H1 (cell line): ENCODE measurements around the gene TMEM229B. TPM values are rescaled to one million over a fixed set of nuclear protein-coding genes. Genes with fewer than 3 reads are reported as not detected.

ENCODE experiments used
- CTCF ChIA-PET: fragments of 300-600 bp; sonication (Branson Sonifier 250); formaldehyde crosslinking; loops from one replicate; lab custom pipeline; 2021; ENCODE audit not compliant: partially characterized antibody; lab: Charles Lee
- POLR2A ChIA-PET: fragments of 300-600 bp; sonication (Branson Sonifier 250); formaldehyde crosslinking; loops from one replicate; lab custom pipeline; 2021; ENCODE audit warnings: inconsistent platforms; ENCODE audit not compliant: partially characterized antibody; lab: Charles Lee
- DNase-seq, 2 experiments: peaks; one replicate each; pipeline versions ENCODE4 v3.0.0 to v3.0.0-alpha.2; 2010 to 2022; ENCODE audit warnings: low spot score in 2 of 2, low read depth in 1 of 2, mixed read lengths in 1 of 2
- FAIRE-seq: peaks from 2 replicates; lab custom pipeline; 2011; peaks lifted over from hg19 to GRCh38; lab: Jason Lieb, UNC
- H2AFZ ChIP-seq: 2 replicates; pipeline ENCODE4 v1.8.1; 2012; ENCODE audit warnings: low read length, inconsistent platforms
- H2AK5ac ChIP-seq: 2 replicates; pipeline ENCODE4 v1.6.1; 2013; ENCODE audit warnings: low read depth, low read length
- H2BK120ac ChIP-seq: replicated peaks from 2 replicates; pipeline ENCODE3; 2013; ENCODE audit warnings: low read depth, low read length, inconsistent platforms
- H2BK12ac ChIP-seq: 2 replicates; pipeline ENCODE4 v1.6.1; 2013; ENCODE audit warnings: low read depth, low read length
- H2BK15ac ChIP-seq: 2 replicates; pipeline ENCODE4 v1.6.1; 2013; ENCODE audit warnings: low read length
- H2BK20ac ChIP-seq: 2 replicates; pipeline ENCODE4 v1.6.1; 2013; ENCODE audit warnings: low read length
- H2BK5ac ChIP-seq: 2 replicates; pipeline ENCODE4 v1.6.1; 2013; ENCODE audit warnings: low read depth, low read length
- H3K14ac ChIP-seq: 2 replicates; pipeline ENCODE4 v1.6.1; 2013; ENCODE audit warnings: inconsistent platforms; ENCODE audit not compliant: insufficient read length
- H3K18ac ChIP-seq: 2 replicates; pipeline ENCODE4 v1.6.1; 2013; ENCODE audit warnings: low read length; ENCODE audit errors: extremely low read depth
- H3K23ac ChIP-seq: 2 replicates; pipeline ENCODE4 v1.6.1; 2013; ENCODE audit warnings: inconsistent platforms; ENCODE audit not compliant: insufficient read length
- H3K23me2 ChIP-seq: 2 replicates; pipeline ENCODE4 v1.6.1; 2013; ENCODE audit warnings: low read depth, low read length
- H3K27ac ChIP-seq: 2 replicates; pipeline ENCODE4 v1.6.1; 2011; ENCODE audit warnings: low read depth, low read length, inconsistent platforms
- H3K27me3 ChIP-seq, 4 experiments: replicated peaks in 1 of 4; 1 replicate in 1 of 4; 2 replicates in 3 of 4; pipeline versions ENCODE4 v1.6.1 to v1.8.1; 2011 to 2013; ENCODE audit warnings: low read length in 3 of 4, mild to moderate bottlenecking in 3 of 4, inconsistent platforms in 2 of 4, mixed read lengths in 2 of 4, moderate library complexity in 1 of 4; ENCODE audit not compliant: control insufficient read depth in 3 of 4, insufficient read depth in 3 of 4; ENCODE audit errors: extremely low read depth in 1 of 4
- H3K36me3 ChIP-seq, 4 experiments: 2 replicates each; pipeline versions ENCODE4 v1.6.1 to v1.8.1; 2011 to 2013; ENCODE audit warnings: mild to moderate bottlenecking in 4 of 4, low read length in 3 of 4, moderate library complexity in 2 of 4, control low read depth in 1 of 4, inconsistent platforms in 1 of 4; ENCODE audit not compliant: insufficient read depth in 4 of 4, control insufficient read depth in 2 of 4
- H3K4ac ChIP-seq: replicated peaks from 2 replicates; pipeline ENCODE3; 2013; ENCODE audit warnings: low read length, low read depth, mixed read lengths, inconsistent platforms; ENCODE audit not compliant: insufficient read length
- H3K4me1 ChIP-seq, 4 experiments: replicated peaks in 1 of 4; 1 replicate in 1 of 4; 2 replicates in 3 of 4; pipeline versions ENCODE4 v1.6.1 to v1.8.1; 2011 to 2013; ENCODE audit warnings: low read length in 3 of 4, inconsistent platforms in 2 of 4, mixed read lengths in 1 of 4; ENCODE audit not compliant: insufficient read depth in 4 of 4, control insufficient read depth in 3 of 4
- H3K4me2 ChIP-seq, 2 experiments: 2 replicates each; pipeline versions ENCODE4 v1.6.1 to v1.8.1; 2011 to 2013; ENCODE audit warnings: low read depth in 2 of 2, low read length in 2 of 2, control low read depth in 1 of 2, inconsistent platforms in 1 of 2, mild to moderate bottlenecking in 1 of 2; ENCODE audit not compliant: insufficient read depth in 1 of 2
- H3K4me3 ChIP-seq, 4 experiments: fragments of 200-600, 300-600 bp in 1 of 4; sonication (generic), shearing (Covaris generic), sonication (Bioruptor Twin) in 1 of 4; 2 replicates each; pipeline versions ENCODE4 v1.5.1 to v1.8.1; 2011 to 2016; ENCODE audit warnings: low read length in 4 of 4, low read depth in 3 of 4, control low read depth in 2 of 4, inconsistent platforms in 2 of 4, mild to moderate bottlenecking in 2 of 4, mixed read lengths in 1 of 4, moderate library complexity in 1 of 4; ENCODE audit not compliant: insufficient read depth in 2 of 4; ENCODE audit errors: extremely low read depth in 1 of 4
- H3K56ac ChIP-seq: replicated peaks from 2 replicates; pipeline ENCODE3; 2013; ENCODE audit warnings: low read depth, mild to moderate bottlenecking, mixed read lengths, low read length, inconsistent platforms; ENCODE audit not compliant: insufficient read length
- H3K79me1 ChIP-seq: 2 replicates; pipeline ENCODE4 v1.6.1; 2013; ENCODE audit warnings: low read depth, low read length, control low read depth
- H3K79me2 ChIP-seq, 2 experiments: 2 replicates each; pipeline versions ENCODE4 v1.6.1 to v1.8.1; 2012 to 2013; ENCODE audit warnings: low read length in 2 of 2, mild to moderate bottlenecking in 2 of 2, inconsistent platforms in 1 of 2; ENCODE audit not compliant: insufficient read depth in 2 of 2, control insufficient read depth in 1 of 2
- H3K9ac ChIP-seq, 4 experiments: replicated peaks in 1 of 4; 1 replicate in 1 of 4; 2 replicates in 3 of 4; pipeline versions ENCODE4 v1.6.1 to v1.8.1; 2011 to 2013; ENCODE audit warnings: low read depth in 3 of 4, low read length in 3 of 4, control low read depth in 2 of 4, mild to moderate bottlenecking in 2 of 4, moderate library complexity in 2 of 4, inconsistent platforms in 1 of 4; ENCODE audit errors: extremely low read depth in 1 of 4
- H3K9me3 ChIP-seq, 2 experiments: 2 replicates each; pipeline versions ENCODE4 v1.6.1 to v1.8.1; 2012 to 2013; ENCODE audit warnings: mild to moderate bottlenecking in 2 of 2, moderate library complexity in 2 of 2, control low read depth in 1 of 2, inconsistent platforms in 1 of 2, low read depth in 1 of 2, low read length in 1 of 2, mixed read lengths in 1 of 2; ENCODE audit not compliant: insufficient read depth in 2 of 2
- H4K20me1 ChIP-seq, 2 experiments: replicated peaks in 1 of 2; 2 replicates each; pipeline versions ENCODE3 to v1.8.1; 2011 to 2013; ENCODE audit warnings: inconsistent platforms in 2 of 2, low read length in 2 of 2, mild to moderate bottlenecking in 1 of 2; ENCODE audit not compliant: insufficient read depth in 2 of 2, control insufficient read depth in 1 of 2
- H4K5ac ChIP-seq: 2 replicates; pipeline ENCODE4 v1.6.1; 2013; ENCODE audit warnings: low read length, low read depth, mixed read lengths, inconsistent platforms; ENCODE audit not compliant: insufficient read length
- H4K8ac ChIP-seq: 2 replicates; pipeline ENCODE4 v1.8.0; 2013; ENCODE audit warnings: mild to moderate bottlenecking, moderate library complexity, low read length, inconsistent platforms; ENCODE audit not compliant: insufficient read depth; ENCODE audit errors: extremely low read depth
- H4K91ac ChIP-seq: replicated peaks from 2 replicates; pipeline ENCODE3; 2013; ENCODE audit warnings: low read length, mixed read lengths, inconsistent platforms; ENCODE audit not compliant: insufficient read length
- ASH2L ChIP-seq: fragments of 200-600, 300-600 bp; sonication (generic); IDR thresholded peaks from one replicate; pipeline ENCODE4 v1.7.1; 2017; ENCODE audit warnings: low read length
- BACH1 ChIP-seq: IDR thresholded peaks from 2 replicates; pipeline ENCODE4 v1.6.1; 2012; ENCODE audit warnings: low read length, improper control_type of control experiment
- EGR1 ChIP-seq: IDR thresholded peaks from 2 replicates; pipeline ENCODE4 v1.6.1; 2011; ENCODE audit warnings: low read depth, low read length, borderline replicate concordance
- JUN ChIP-seq: IDR thresholded peaks from 2 replicates; pipeline ENCODE4 v1.6.1; 2011; ENCODE audit warnings: low read depth, mild to moderate bottlenecking, improper control_type of control experiment, low read length
- KDM4A ChIP-seq: IDR thresholded peaks from one replicate; pipeline ENCODE4 v1.7.1; 2012; ENCODE audit warnings: low read depth, mild to moderate bottlenecking, moderate library complexity, low read length, inconsistent platforms; ENCODE audit not compliant: severe bottlenecking
- POLR2A ChIP-seq, 2 experiments: IDR thresholded peaks; 1 replicate in 1 of 2; 2 replicates in 1 of 2; pipeline ENCODE4 v1.6.1; 2011; ENCODE audit warnings: low read depth in 2 of 2, low read length in 2 of 2, mild to moderate bottlenecking in 2 of 2; ENCODE audit errors: control extremely low read depth in 1 of 2
- RXRA ChIP-seq: IDR thresholded peaks from 2 replicates; pipeline ENCODE4 v1.6.1; 2011; ENCODE audit warnings: low read depth, mild to moderate bottlenecking, low read length, moderate library complexity; ENCODE audit not compliant: insufficient read depth
- SIX5 ChIP-seq: IDR thresholded peaks from 2 replicates; pipeline ENCODE4 v1.6.1; 2011; ENCODE audit warnings: mild to moderate bottlenecking, low read depth, low read length
- SP1 ChIP-seq: IDR thresholded peaks from 2 replicates; pipeline ENCODE4 v1.6.1; 2011; ENCODE audit warnings: low read depth, low read length
- SUZ12 ChIP-seq: fragments of 200-600 bp; sonication (generic); IDR thresholded peaks from 2 replicates; pipeline ENCODE4 v1.6.1; 2012; ENCODE audit warnings: mild to moderate bottlenecking, inconsistent platforms, low read length, moderate library complexity, mixed read lengths
- WGBS, 2 experiments: shearing (Covaris generic) in 1 of 2; methylation state at CpG; one replicate each; pipeline versions ENCODE4 v1.1.6 to v1.1.7; 2013 to 2015; ENCODE audit warnings: low lambda C conversion rate in 2 of 2, mixed read lengths in 2 of 2, inconsistent platforms in 1 of 2, low coverage in 1 of 2, missing lambda C conversion rate in 1 of 2; ENCODE audit not compliant: insufficient replicate concordance in 2 of 2, insufficient coverage in 1 of 2, insufficient read length in 1 of 2; ENCODE audit errors: extremely low coverage in 1 of 2, missing lambda C conversion rate in 1 of 2; 5-methylcytosine and 5-hydroxymethylcytosine counted together
- polyA plus RNA-seq, 7 experiments: library from polyadenylated mRNA; depleted of rRNA in 3 of 7; stranded (reverse) in 5 of 7; unstranded in 2 of 7; fragments of >200 nt in 5 of 7; fragments of 200-250 nt in 2 of 7; gene quantifications; 1 replicate in 5 of 7; 2 replicates in 1 of 7; 4 replicates in 1 of 7; pipeline versions ENCODE4 v1.2.1 to v1.2.3, GENCODE V29; 2011 to 2013; ENCODE audit warnings: missing spikeins in 2 of 7, mixed read lengths in 2 of 7
- total RNA-seq: library from RNA; stranded (reverse); fragmentation: NEBNext Ultra II Directional; extraction: Animal tissue kit (Norgen Biotek cat#: 25700); gene quantifications from 2 replicates; pipeline ENCODE4 v1.2.1, GENCODE V29; 2021
- TF ChIP-seq, protein P1 (sequence below), 3 experiments: IDR thresholded peaks; 1 replicate in 2 of 3; 2 replicates in 1 of 3; pipeline versions ENCODE4 v1.5.1 to v1.6.1; 2011; ENCODE audit warnings: low read length in 3 of 3, mild to moderate bottlenecking in 3 of 3, inconsistent platforms in 2 of 3, low read depth in 1 of 3, moderate library complexity in 1 of 3; ENCODE audit not compliant: insufficient read depth in 1 of 3; ENCODE audit errors: control extremely low read depth in 1 of 3
- TF ChIP-seq, protein P2 (sequence below): IDR thresholded peaks from 2 replicates; pipeline ENCODE4 v1.6.1; 2011; ENCODE audit warnings: low read depth, mild to moderate bottlenecking, low read length; ENCODE audit not compliant: insufficient read depth

Gene TMEM229B
- total and polyA plus RNA-seq, 2 of the 8 experiments (the other 6 are each of a cell fraction or from before 2014, with no cell fraction given) = 0.73 to 0.85 TPM

DNA sequence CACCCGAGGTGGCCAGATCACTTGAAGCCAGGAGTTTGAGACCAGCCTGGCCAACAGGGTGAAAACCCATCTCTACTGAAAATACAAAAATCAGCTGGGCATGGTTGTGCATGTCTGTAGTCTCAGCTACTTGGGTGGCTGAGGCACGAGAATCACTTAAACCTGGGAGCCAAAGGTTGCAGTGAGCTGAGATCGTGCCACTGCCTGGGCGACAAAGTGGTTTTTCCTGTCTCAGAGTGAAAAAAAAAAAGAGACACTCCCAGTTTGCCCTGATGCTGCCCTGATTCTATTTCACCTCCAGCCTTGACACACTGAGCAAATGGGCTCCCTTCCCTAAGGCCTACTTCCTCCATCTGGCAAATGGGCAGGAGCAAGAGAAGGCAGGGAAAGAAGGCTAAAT lies 48.0 kb downstream of the TMEM229B start:
- Histone ChIP-seq H3K9me3 (no peaks in the 10 kb centered on the region), H3K4me2 (no peak overlapping the region), H3K18ac (no peak overlapping the region), H3K14ac (no peak overlapping the region), H4K5ac (no peak overlapping the region), H2BK12ac (no peak overlapping the region), H3K4me1 (peaks cover 0 to 14% (median 8%) of the 10 kb centered on the region in 4 experiments; a peak in 6 of 7 replicates), H3K23ac (no peak overlapping the region), H3K27ac (no peak overlapping the region), H3K56ac (no peak overlapping the region), H3K36me3 (no peaks in the 10 kb centered on the region), H4K8ac (no peak overlapping the region), H4K20me1 (no peaks in the 10 kb centered on the region), H3K27me3 (no peaks in the 10 kb centered on the region), H2BK20ac (no peak overlapping the region), H3K9ac (no peak overlapping the region), H2BK5ac (no peak overlapping the region), H2AFZ (no peak overlapping the region), H3K4me3 (no peak overlapping the region), H2BK15ac (no peak overlapping the region; the same call in 1 of the 2 replicates), H3K79me2 (no peaks in the 10 kb centered on the region), H3K23me2 (no peaks in the 10 kb centered on the region), H4K91ac (no peak overlapping the region), H3K79me1 (no peaks in the 10 kb centered on the region; the same call in 1 of the 2 replicates), H2BK120ac (no peak overlapping the region), H3K4ac (no peak overlapping the region), H2AK5ac (no peak overlapping the region)
- no peak for FAIRE-seq
- WGBS, 2 experiments = 87% methylated on average over 4 of the region's 4 CpGs; no CpG with 5 or more reads in 1 of the 2 experiments
- CTCF ChIA-PET = interaction anchor here (0.8 to 10.0 kb wide), 11 partner anchors 9 to 226 kb away, joined by 3 to 115 read pairs (median 4); no protein-coding TSS in a partner anchor
- no peak for DNase-seq
- POLR2A ChIA-PET = interaction anchor here (0.6 to 1.5 kb wide), 2 partner anchors 12 to 376 kb away, joined by 3 read pairs; partner anchors contain the start of gene ZFYVE26
- TF ChIP-seq, protein P1, sequence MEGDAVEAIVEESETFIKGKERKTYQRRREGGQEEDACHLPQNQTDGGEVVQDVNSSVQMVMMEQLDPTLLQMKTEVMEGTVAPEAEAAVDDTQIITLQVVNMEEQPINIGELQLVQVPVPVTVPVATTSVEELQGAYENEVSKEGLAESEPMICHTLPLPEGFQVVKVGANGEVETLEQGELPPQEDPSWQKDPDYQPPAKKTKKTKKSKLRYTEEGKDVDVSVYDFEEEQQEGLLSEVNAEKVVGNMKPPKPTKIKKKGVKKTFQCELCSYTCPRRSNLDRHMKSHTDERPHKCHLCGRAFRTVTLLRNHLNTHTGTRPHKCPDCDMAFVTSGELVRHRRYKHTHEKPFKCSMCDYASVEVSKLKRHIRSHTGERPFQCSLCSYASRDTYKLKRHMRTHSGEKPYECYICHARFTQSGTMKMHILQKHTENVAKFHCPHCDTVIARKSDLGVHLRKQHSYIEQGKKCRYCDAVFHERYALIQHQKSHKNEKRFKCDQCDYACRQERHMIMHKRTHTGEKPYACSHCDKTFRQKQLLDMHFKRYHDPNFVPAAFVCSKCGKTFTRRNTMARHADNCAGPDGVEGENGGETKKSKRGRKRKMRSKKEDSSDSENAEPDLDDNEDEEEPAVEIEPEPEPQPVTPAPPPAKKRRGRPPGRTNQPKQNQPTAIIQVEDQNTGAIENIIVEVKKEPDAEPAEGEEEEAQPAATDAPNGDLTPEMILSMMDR (IDR thresholded peaks at IDR 0.05; ENCODE audit: control extremely low read depth in 1 of 3, insufficient read depth in 1 of 3, low read depth in 1 of 3, low read length in 3 of 3) = no peak
- TF ChIP-seq KDM4A (no peak), RXRA (no peak), EGR1 (no peak), SIX5 (no peak), SUZ12 (no peak), POLR2A (IDR thresholded peaks at IDR 0.05; ENCODE audit: control extremely low read depth in 1 of 2, low read depth in 2 of 2, low read length in 2 of 2) (no peak), JUN (no peak), SP1 (no peak), BACH1 (no peak), ASH2L (no peak)
- TF ChIP-seq, protein P2, sequence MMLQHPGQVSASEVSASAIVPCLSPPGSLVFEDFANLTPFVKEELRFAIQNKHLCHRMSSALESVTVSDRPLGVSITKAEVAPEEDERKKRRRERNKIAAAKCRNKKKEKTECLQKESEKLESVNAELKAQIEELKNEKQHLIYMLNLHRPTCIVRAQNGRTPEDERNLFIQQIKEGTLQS = no peak
